Keratinocyte (primary cell): Measurements from ENCODE around the gene NCOA3.

Experiments
- CTCF ChIP-seq, 3 experiments: IDR thresholded peaks in 1 of 3; conservative IDR thresholded peaks in 1 of 3; optimal IDR thresholded peaks in 1 of 3; 2 replicates in 2 of 3; 3 replicates in 1 of 3; pipeline versions ENCODE3 to v1.5.1; 2011; ENCODE audit warnings: low read length in 3 of 3, mild to moderate bottlenecking in 3 of 3, moderate library complexity in 2 of 3, control low read depth in 1 of 3, inconsistent platforms in 1 of 3; ENCODE audit not compliant: insufficient read depth in 2 of 3; ENCODE audit errors: extremely low read depth in 1 of 3
- EZH2 ChIP-seq: IDR thresholded peaks from one replicate; pipeline ENCODE4 v1.6.1; 2012; ENCODE audit warnings: inconsistent platforms, mild to moderate bottlenecking, low read length, moderate library complexity

GRCh38 chr20:47687095-47687987, 185.7 kb downstream of the NCOA3 start:
- TF ChIP-seq CTCF (optimal IDR thresholded peaks at IDR 0.05 in 1 of 3, IDR thresholded peaks at IDR 0.05 in 1 of 3, conservative IDR thresholded peaks at IDR 0.05 in 1 of 3; ENCODE audit: extremely low read depth in 1 of 3, insufficient read depth in 2 of 3, low read length in 3 of 3) (no peak), EZH2 (no peak)
